Karpas-422 (cell line): ENCODE results near the gene ABCA12. TPM values are rescaled to one million over a fixed set of nuclear protein-coding genes. Genes with fewer than 3 reads are reported as not detected.

ENCODE experiments used
- DNase-seq: peaks from one replicate; pipeline ENCODE4 v3.0.0-alpha.2; 2015
- H2AFZ ChIP-seq: fragments of 200-600 bp; sonication (generic); 2 replicates; pipeline ENCODE4 v1.6.1; 2014; ENCODE audit warnings: antibody characterized with exemption, low read length, mixed read lengths
- H3K27ac ChIP-seq: fragments of 200-600 bp; sonication (generic); 2 replicates; pipeline ENCODE4 v1.5.1; 2014; ENCODE audit warnings: mild to moderate bottlenecking, low read length, moderate library complexity
- H3K27me3 ChIP-seq: fragments of 200-600 bp; sonication (generic); 2 replicates; pipeline ENCODE4 v1.6.1; 2014; ENCODE audit warnings: low read length, mixed read lengths
- H3K36me3 ChIP-seq: fragments of 200-600 bp; sonication (generic); 2 replicates; pipeline ENCODE4 v1.6.1; 2014; ENCODE audit warnings: low read length, mixed read lengths; ENCODE audit not compliant: insufficient read depth
- H3K4me1 ChIP-seq: fragments of 200-600 bp; sonication (generic); 2 replicates; pipeline ENCODE4 v1.6.1; 2014; ENCODE audit warnings: mild to moderate bottlenecking, low read length, mixed read lengths
- H3K4me2 ChIP-seq: fragments of 200-600 bp; sonication (generic); 2 replicates; pipeline ENCODE4 v1.6.1; 2014; ENCODE audit warnings: low read length, low read depth, mild to moderate bottlenecking; ENCODE audit not compliant: poor library complexity, severe bottlenecking
- H3K4me3 ChIP-seq: fragments of 200-600 bp; sonication (generic); 2 replicates; pipeline ENCODE4 v1.5.1; 2014; ENCODE audit warnings: mild to moderate bottlenecking, antibody characterized with exemption, low read length, mixed read lengths
- H3K79me2 ChIP-seq: fragments of 200-600 bp; sonication (generic); 2 replicates; pipeline ENCODE4 v1.6.1; 2014; ENCODE audit warnings: mild to moderate bottlenecking, low read length, mixed read lengths
- H3K9ac ChIP-seq: fragments of 200-600 bp; sonication (generic); 2 replicates; pipeline ENCODE4 v1.6.0; 2014; ENCODE audit warnings: low read length
- H3K9me2 ChIP-seq: fragments of 200-600 bp; sonication (generic), shearing (Covaris generic); replicated peaks from 2 replicates; pipeline ENCODE4 v1.6.0; 2014; ENCODE audit warnings: mild to moderate bottlenecking, low read length, moderate library complexity; ENCODE audit not compliant: insufficient read depth
- H3K9me3 ChIP-seq: fragments of 300-700, 200-600 bp; sonication (generic); 2 replicates; pipeline ENCODE4 v1.6.1; 2014; ENCODE audit warnings: low read length, mixed read lengths
- H4K20me1 ChIP-seq: fragments of 200-600 bp; sonication (generic); 2 replicates; pipeline ENCODE4 v1.6.1; 2014; ENCODE audit warnings: mild to moderate bottlenecking, antibody characterized with exemption, low read length, low read depth; ENCODE audit not compliant: insufficient read depth
- total RNA-seq: library from RNA; depleted of rRNA; stranded (reverse); fragments of >200 nt; shearing (Covaris generic); gene quantifications from 2 replicates; pipeline ENCODE4 v1.2.3, GENCODE V29; 2014; ENCODE audit warnings: low replicate concordance

The ABCA12 gene
- total RNA-seq, 1 experiment from 2014 or later = not detected

DNA sequence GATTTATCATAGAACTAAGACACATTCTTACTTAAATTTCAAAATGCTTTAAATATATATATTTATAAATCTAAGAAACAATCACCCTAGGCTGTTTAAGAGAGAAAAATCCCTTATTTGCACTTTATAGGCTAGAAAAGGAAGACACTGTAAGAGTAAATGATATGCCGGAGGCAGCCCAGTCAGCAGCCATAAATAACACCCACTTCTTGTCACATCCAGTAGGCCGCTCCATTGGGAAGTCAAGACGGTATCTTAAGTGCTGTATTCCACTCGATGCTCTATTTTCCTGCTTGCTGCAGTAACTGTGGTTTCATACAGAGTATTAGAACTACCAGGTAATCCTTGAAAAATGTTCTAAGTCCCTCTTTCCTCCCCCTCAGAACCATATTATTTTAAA, 57.9 kb downstream of the ABCA12 start:
- H3K27me3 ChIP-seq = no peaks in the 10 kb centered on the region
- no peak overlapping the region for H3K9ac ChIP-seq
- DNase-seq = no peak
- no peaks in the 10 kb centered on the region for H3K9me3 ChIP-seq
- no peaks in the 10 kb centered on the region for H3K36me3 ChIP-seq
- H3K4me2 ChIP-seq = no peak overlapping the region
- H3K79me2 ChIP-seq = no peaks in the 10 kb centered on the region
- no peak overlapping the region for H3K4me3 ChIP-seq
- H2AFZ ChIP-seq = no peak overlapping the region
- H4K20me1 ChIP-seq = no peaks in the 10 kb centered on the region
- H3K27ac ChIP-seq = no peak overlapping the region
- no peaks in the 10 kb centered on the region for H3K9me2 ChIP-seq
- H3K4me1 ChIP-seq = no peaks in the 10 kb centered on the region

DNA sequence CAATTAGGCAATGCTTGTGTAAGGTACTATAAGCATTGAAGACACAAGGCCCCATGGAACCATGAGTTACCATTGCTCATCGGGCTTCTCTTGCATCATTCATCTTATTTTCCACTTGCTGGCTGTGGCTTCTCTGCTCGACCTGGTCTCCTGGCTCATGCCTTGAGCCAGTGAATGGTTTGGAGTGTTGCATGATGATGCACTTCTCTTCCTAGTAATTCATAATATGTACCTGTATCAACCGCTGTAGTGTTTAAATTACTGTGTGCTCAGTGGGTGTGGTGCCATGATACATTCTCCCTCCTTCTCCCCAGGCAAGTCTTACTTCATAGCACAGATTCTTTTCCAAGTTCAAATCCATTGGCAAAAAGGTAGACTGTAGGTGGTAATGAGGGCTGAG, 66.8 kb downstream of the ABCA12 start:
- no peak overlapping the region for H3K9ac ChIP-seq
- no peak overlapping the region for H3K27ac ChIP-seq
- H3K4me1 ChIP-seq = no peaks in the 10 kb centered on the region
- no peak overlapping the region for H3K4me2 ChIP-seq
- H4K20me1 ChIP-seq = no peaks in the 10 kb centered on the region
- H3K36me3 ChIP-seq = no peaks in the 10 kb centered on the region
- H2AFZ ChIP-seq = no peak overlapping the region
- H3K27me3 ChIP-seq = no peaks in the 10 kb centered on the region
- H3K79me2 ChIP-seq = no peaks in the 10 kb centered on the region
- no peak overlapping the region for H3K4me3 ChIP-seq
- no peaks in the 10 kb centered on the region for H3K9me3 ChIP-seq
- H3K9me2 ChIP-seq = no peaks in the 10 kb centered on the region
- DNase-seq = no peak

DNA sequence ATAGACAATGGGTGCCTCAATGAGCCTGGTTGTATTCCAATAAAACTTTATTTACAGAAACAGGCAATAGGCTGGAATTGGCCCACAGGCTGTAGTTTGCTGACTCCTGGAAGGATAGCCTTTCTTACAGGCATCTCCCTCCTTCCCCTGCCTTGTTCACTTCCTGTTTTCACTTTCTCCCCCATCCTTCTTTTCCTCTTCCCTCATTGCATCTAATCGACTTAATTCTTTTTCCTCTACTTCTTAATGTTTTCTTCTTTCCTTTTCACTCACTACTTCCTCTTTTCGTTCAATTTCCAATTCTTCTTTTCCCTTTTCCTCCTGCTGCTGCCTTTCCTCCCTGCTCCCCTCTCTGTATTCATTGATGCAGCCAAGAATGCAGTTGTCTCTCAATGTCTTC, 70.0 kb downstream of the ABCA12 start:
- Histone ChIP-seq H3K36me3 (no peaks in the 10 kb centered on the region), H3K27ac (no peak overlapping the region), H4K20me1 (no peaks in the 10 kb centered on the region), H3K4me3 (no peak overlapping the region), H3K79me2 (no peaks in the 10 kb centered on the region), H3K9me2 (no peaks in the 10 kb centered on the region; the same call in 1 of the 2 replicates), H2AFZ (no peak overlapping the region), H3K4me2 (no peak overlapping the region), H3K27me3 (no peaks in the 10 kb centered on the region), H3K4me1 (no peaks in the 10 kb centered on the region), H3K9ac (no peak overlapping the region), H3K9me3 (no peaks in the 10 kb centered on the region)
- no peak for DNase-seq

GRCh38 chr2:215066124-215066523, 72.3 kb downstream of the ABCA12 start:
- no peaks in the 10 kb centered on the region for H3K4me1 ChIP-seq
- no peaks in the 10 kb centered on the region for H3K9me3 ChIP-seq
- no peak overlapping the region for H3K27ac ChIP-seq
- no peaks in the 10 kb centered on the region for H4K20me1 ChIP-seq
- H3K36me3 ChIP-seq = no peaks in the 10 kb centered on the region
- no peak overlapping the region for H2AFZ ChIP-seq
- H3K27me3 ChIP-seq = no peaks in the 10 kb centered on the region
- H3K9me2 ChIP-seq = no peaks in the 10 kb centered on the region; the same call in 1 of the 2 replicates
- H3K9ac ChIP-seq = no peak overlapping the region
- H3K4me3 ChIP-seq = no peak overlapping the region
- H3K79me2 ChIP-seq = no peaks in the 10 kb centered on the region
- no peak for DNase-seq
- no peak overlapping the region for H3K4me2 ChIP-seq

GRCh38 chr2:215063526-215063925, 74.9 kb downstream of the ABCA12 start:
- H3K36me3 ChIP-seq = no peaks in the 10 kb centered on the region
- H3K27me3 ChIP-seq = no peaks in the 10 kb centered on the region
- H3K27ac ChIP-seq = no peak overlapping the region
- H3K79me2 ChIP-seq = no peaks in the 10 kb centered on the region
- H3K4me2 ChIP-seq = no peak overlapping the region
- no peak for DNase-seq
- H4K20me1 ChIP-seq = no peaks in the 10 kb centered on the region
- no peak overlapping the region for H3K4me3 ChIP-seq
- no peaks in the 10 kb centered on the region for H3K9me3 ChIP-seq
- no peak overlapping the region for H3K9ac ChIP-seq
- no peaks in the 10 kb centered on the region; the same call in 1 of the 2 replicates for H3K9me2 ChIP-seq
- no peak overlapping the region for H2AFZ ChIP-seq
- no peaks in the 10 kb centered on the region for H3K4me1 ChIP-seq

DNA sequence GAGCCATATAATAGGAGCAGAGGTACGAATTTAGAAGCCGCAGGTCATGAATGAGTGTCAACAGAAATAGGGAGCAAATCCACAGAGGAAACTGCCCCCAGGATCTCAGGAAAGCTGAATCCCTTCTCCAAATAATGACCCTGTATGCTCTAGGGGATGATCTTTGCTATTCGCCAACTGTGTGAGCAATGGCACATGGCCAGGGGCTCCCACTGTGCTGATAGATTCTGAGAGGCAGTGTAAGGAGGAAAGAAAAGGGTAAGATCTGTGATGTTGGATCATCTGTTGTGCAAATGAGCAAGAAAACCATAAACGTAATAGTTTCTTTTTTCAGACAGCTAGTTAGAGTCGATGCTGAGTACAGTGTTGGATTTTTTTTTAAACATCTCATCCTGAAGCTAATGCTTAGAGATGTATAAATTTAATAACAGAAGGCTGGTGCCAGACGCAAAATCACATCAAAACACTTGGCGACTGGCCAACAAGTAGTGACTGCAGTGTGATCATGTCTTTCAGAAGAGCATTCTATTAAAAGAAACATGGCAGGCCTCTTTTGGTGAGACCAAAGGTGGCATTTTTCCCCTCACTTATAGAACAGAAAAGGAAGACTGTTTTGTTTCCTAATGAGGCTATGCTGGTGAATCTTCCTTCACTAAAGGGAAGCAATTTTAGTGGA, 77.4 kb downstream of the ABCA12 start:
- no peaks in the 10 kb centered on the region; the same call in 1 of the 2 replicates for H3K9me2 ChIP-seq
- H3K79me2 ChIP-seq = no peaks in the 10 kb centered on the region

DNA sequence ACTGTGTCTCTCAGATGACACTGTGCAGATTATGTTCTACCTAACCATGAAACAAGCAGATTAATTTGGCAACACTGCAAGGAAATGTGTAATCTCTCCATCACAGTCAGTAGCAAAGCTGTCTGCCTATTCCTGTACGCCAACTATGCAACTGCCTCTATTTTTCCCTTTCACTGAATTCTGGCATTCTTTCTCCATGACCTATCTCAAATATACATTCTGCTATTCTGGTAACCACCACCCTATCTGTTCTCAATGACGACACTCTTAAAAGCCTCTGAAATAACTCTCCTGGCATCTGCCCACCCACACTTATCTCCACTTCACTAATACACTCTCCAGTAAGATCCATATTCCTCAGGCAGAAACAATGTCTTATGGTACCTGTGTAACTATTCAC, 78.7 kb downstream of the ABCA12 start:
- Histone ChIP-seq H4K20me1 (no peaks in the 10 kb centered on the region), H3K9me2 (no peaks in the 10 kb centered on the region; the same call in 1 of the 2 replicates), H3K4me2 (no peak overlapping the region), H3K79me2 (no peaks in the 10 kb centered on the region), H3K36me3 (no peaks in the 10 kb centered on the region), H2AFZ (no peak overlapping the region), H3K27me3 (no peaks in the 10 kb centered on the region), H3K27ac (no peak overlapping the region), H3K4me3 (no peak overlapping the region), H3K9ac (no peak overlapping the region), H3K4me1 (no peaks in the 10 kb centered on the region), H3K9me3 (no peaks in the 10 kb centered on the region)
- DNase-seq = no peak

More for the DNA sequence above, 77.4 kb downstream of the ABCA12 start:
- H3K4me3 ChIP-seq = no peak overlapping the region
- no peaks in the 10 kb centered on the region for H4K20me1 ChIP-seq
- no peak for DNase-seq
- H3K4me1 ChIP-seq = no peaks in the 10 kb centered on the region
- H3K9ac ChIP-seq = no peak overlapping the region
- H3K27ac ChIP-seq = no peak overlapping the region
- no peaks in the 10 kb centered on the region for H3K27me3 ChIP-seq
- H2AFZ ChIP-seq = no peak overlapping the region
- no peaks in the 10 kb centered on the region for H3K36me3 ChIP-seq
- H3K4me2 ChIP-seq = no peak overlapping the region
- H3K9me3 ChIP-seq = no peaks in the 10 kb centered on the region

DNA sequence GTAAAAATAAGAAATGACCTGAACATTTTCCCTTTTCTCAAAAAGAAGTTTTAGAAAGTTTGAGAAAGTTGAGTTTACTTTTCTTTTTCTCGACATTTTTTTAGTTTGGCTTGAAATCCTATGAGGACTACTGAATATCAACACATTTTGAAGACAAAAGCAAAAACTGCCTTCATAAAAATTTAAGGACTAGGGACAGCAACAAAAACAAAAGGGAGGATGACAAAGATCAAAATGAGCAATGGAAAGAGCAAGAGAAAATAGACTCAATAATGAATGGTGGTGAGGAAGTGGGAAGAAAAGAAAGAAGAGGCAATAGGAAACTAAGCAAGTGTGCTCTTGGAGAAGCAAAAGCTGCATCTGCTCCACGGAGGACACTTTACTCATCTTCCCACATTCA, 82.5 kb downstream of the ABCA12 start:
- no peak overlapping the region for H3K9ac ChIP-seq
- H4K20me1 ChIP-seq = no peaks in the 10 kb centered on the region
- no peaks in the 10 kb centered on the region for H3K36me3 ChIP-seq
- no peak overlapping the region for H3K4me2 ChIP-seq
- no peak overlapping the region for H3K27ac ChIP-seq
- no peaks in the 10 kb centered on the region for H3K9me3 ChIP-seq
- H3K4me3 ChIP-seq = no peak overlapping the region
- no peaks in the 10 kb centered on the region for H3K79me2 ChIP-seq
- DNase-seq = no peak
- H3K9me2 ChIP-seq = no peaks in the 10 kb centered on the region
- no peak overlapping the region for H2AFZ ChIP-seq
- H3K4me1 ChIP-seq = no peaks in the 10 kb centered on the region
- no peaks in the 10 kb centered on the region for H3K27me3 ChIP-seq
